Prostate gland (tissue), 2 donors: ENCODE measurements around the gene CEMIP. TPM values are rescaled to one million over a fixed set of nuclear protein-coding genes. Genes with fewer than 3 reads are reported as not detected.

ENCODE experiments used
- DNase-seq: peaks from one replicate; pipeline ENCODE4 v3.0.0-alpha.2; 2019; ENCODE audit warnings: low spot score
- H3K27ac ChIP-seq, 2 donors: fragments of 200-600 bp; sonication (generic); 2 replicates each; pipeline ENCODE4 v1.5.1; 2017 to 2019
- H3K27me3 ChIP-seq: fragments of 200-600 bp; sonication (generic); replicated peaks from 2 replicates; pipeline ENCODE4 v1.5.1; 2019; ENCODE audit not compliant: insufficient read depth
- H3K36me3 ChIP-seq, 2 donors: fragments of 200-600 bp; sonication (generic); 1 replicate in 1 of 2; 2 replicates in 1 of 2; pipeline versions ENCODE4 v1.5.1 to v1.8.1; 2017 to 2019
- H3K4me1 ChIP-seq: fragments of 200-600 bp; sonication (generic); replicated peaks from 2 replicates; pipeline ENCODE4 v1.5.1; 2019
- H3K4me3 ChIP-seq, 2 donors: fragments of 200-600 bp; sonication (generic); 2 replicates each; pipeline ENCODE4 v1.5.1; 2017 to 2019
- H3K9me3 ChIP-seq: fragments of 200-600 bp; sonication (generic); 2 replicates; pipeline ENCODE4 v1.5.1; 2017
- POLR2A ChIP-seq: fragments of 450-650 bp; IDR thresholded peaks from one replicate; pipeline ENCODE4 v1.6.1; 2016; ENCODE audit warnings: antibody characterized with exemption, mild to moderate bottlenecking
- POLR2AphosphoS5 ChIP-seq: sonication (generic); formaldehyde crosslinking; IDR thresholded peaks from one replicate; pipeline ENCODE4 v1.6.1; 2017; ENCODE audit warnings: antibody characterized with exemption
- WGBS: methylation state at CpG from one replicate; pipeline ENCODE4 v1.1.5; 2018; 5-methylcytosine and 5-hydroxymethylcytosine counted together
- intact Hi-C: fragments of 100-400 bp; cut with DNase I; formaldehyde crosslinking; loops from one replicate; pipeline ENCODE4 v1.14.2; 2022
- total RNA-seq, 2 donors: library from RNA; depleted of rRNA; stranded (reverse); fragments of >200 nt; gene quantifications; one replicate each; pipeline ENCODE4 v1.1.0, GENCODE V29; 2016
- TF ChIP-seq, protein P1 (sequence below), 4 experiments: fragments of 200-600 bp in 2 of 4; fragments of 450-650 bp in 2 of 4; sonication (generic) in 2 of 4; IDR thresholded peaks; 1 replicate in 3 of 4; 2 replicates in 1 of 4; pipeline ENCODE4 v1.5.1; 2016 to 2019; ENCODE audit warnings: antibody characterized with exemption in 4 of 4, mild to moderate bottlenecking in 2 of 4, moderate library complexity in 2 of 4

Gene CEMIP
- total RNA-seq: 10 to 100 TPM in 1 of 2 donors, 1 to 10 TPM in 1; 1.6 to 13.5 TPM

- peak; percentile 82 for DNase-seq
- WGBS: under 1% methylated on average over 67 of the region's 75 CpGs
- no peak within 1 kb of the TSS for H3K27ac ChIP-seq
- H3K36me3 ChIP-seq: no peaks in the 10 kb centered on the region
- H3K4me3 ChIP-seq: peak within 1 kb of the TSS; percentile 38 to 49
- intact Hi-C loops: loop anchor here (2.0 to 5.0 kb wide), 4 partner anchors 162 to 322 kb away; no protein-coding TSS in a partner anchor
- H3K4me1 ChIP-seq: peaks cover 6% of the 10 kb centered on the region
- H3K9me3 ChIP-seq: no peaks in the 10 kb centered on the region
- TF ChIP-seq POLR2A (no peak), POLR2AphosphoS5 (no peak)
- TF ChIP-seq, protein P1, sequence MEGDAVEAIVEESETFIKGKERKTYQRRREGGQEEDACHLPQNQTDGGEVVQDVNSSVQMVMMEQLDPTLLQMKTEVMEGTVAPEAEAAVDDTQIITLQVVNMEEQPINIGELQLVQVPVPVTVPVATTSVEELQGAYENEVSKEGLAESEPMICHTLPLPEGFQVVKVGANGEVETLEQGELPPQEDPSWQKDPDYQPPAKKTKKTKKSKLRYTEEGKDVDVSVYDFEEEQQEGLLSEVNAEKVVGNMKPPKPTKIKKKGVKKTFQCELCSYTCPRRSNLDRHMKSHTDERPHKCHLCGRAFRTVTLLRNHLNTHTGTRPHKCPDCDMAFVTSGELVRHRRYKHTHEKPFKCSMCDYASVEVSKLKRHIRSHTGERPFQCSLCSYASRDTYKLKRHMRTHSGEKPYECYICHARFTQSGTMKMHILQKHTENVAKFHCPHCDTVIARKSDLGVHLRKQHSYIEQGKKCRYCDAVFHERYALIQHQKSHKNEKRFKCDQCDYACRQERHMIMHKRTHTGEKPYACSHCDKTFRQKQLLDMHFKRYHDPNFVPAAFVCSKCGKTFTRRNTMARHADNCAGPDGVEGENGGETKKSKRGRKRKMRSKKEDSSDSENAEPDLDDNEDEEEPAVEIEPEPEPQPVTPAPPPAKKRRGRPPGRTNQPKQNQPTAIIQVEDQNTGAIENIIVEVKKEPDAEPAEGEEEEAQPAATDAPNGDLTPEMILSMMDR (IDR thresholded peaks at IDR 0.05): peak; percentile 85 to 98 (median 97)
- H3K27me3 ChIP-seq: no peaks in the 10 kb centered on the region
These were observed at the start of gene CEMIP for GRCh38 chr15:80778964-80779657. Gene CEMIP (plus strand): TSS chr15:80779370. CDS start chr15:80873880, 94,510 bp downstream.

GRCh38 chr15:80730387-80730786 is 48.8 kb upstream of the CEMIP start:
- intact Hi-C loops: no loop called here

GRCh38 chr15:80730926-80731325 is 48.2 kb upstream of the CEMIP start:
- no peaks in the 10 kb centered on the region for H3K27me3 ChIP-seq
- WGBS: 73% methylated on average over 6 of the region's 6 CpGs
- H3K9me3 ChIP-seq: no peaks in the 10 kb centered on the region
- no peak for DNase-seq
- TF ChIP-seq POLR2AphosphoS5 (no peak), POLR2A (no peak)
- TF ChIP-seq, protein P1 (IDR thresholded peaks at IDR 0.05): no peak
- no peaks in the 10 kb centered on the region for H3K36me3 ChIP-seq
- H3K4me1 ChIP-seq: no peaks in the 10 kb centered on the region
- intact Hi-C loops: no loop called here
- H3K27ac ChIP-seq: no peak overlapping the region
- no peak overlapping the region for H3K4me3 ChIP-seq

More at GRCh38 chr15:80730387-80730786, 48.8 kb upstream of the CEMIP start:
- Histone ChIP-seq H3K27ac (no peak overlapping the region), H3K4me1 (no peaks in the 10 kb centered on the region), H3K36me3 (no peaks in the 10 kb centered on the region), H3K4me3 (no peak overlapping the region), H3K9me3 (no peaks in the 10 kb centered on the region), H3K27me3 (no peaks in the 10 kb centered on the region)
- TF ChIP-seq POLR2A (no peak), POLR2AphosphoS5 (no peak)
- TF ChIP-seq, protein P1 (IDR thresholded peaks at IDR 0.05): no peak
- WGBS: 76% methylated on average over 7 of the region's 7 CpGs
- no peak for DNase-seq

DNA sequence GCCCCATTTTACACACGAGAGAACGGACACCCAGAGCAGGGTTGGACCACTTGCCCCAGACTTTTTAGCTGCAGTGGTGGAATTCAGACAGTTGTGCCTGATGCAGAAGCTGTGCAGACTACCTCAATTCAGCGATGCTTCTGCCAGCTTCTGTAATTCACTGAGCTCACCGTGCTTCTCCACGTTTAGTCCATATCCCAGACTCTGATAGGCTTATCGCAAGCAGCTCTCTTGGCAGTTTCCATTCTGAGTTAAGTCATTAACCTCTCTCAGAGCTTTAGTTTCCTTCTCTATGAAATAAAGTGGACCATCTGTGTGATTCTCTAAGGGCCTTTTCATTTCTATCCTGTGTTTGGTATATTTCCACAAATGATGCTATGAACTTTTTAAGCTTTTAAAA is 47.0 kb upstream of the CEMIP start:
- 73% methylated on average over 6 of the region's 6 CpGs for WGBS
- DNase-seq: no peak

More for the DNA sequence above, 47.0 kb upstream of the CEMIP start:
- no peaks in the 10 kb centered on the region for H3K27me3 ChIP-seq
- no peak overlapping the region for H3K27ac ChIP-seq
- TF ChIP-seq, protein P1 (IDR thresholded peaks at IDR 0.05): no peak
- TF ChIP-seq POLR2AphosphoS5: no peak
- TF ChIP-seq POLR2A: no peak
- H3K4me3 ChIP-seq: no peak overlapping the region
- no peaks in the 10 kb centered on the region for H3K36me3 ChIP-seq
- no peaks in the 10 kb centered on the region for H3K4me1 ChIP-seq
- intact Hi-C loops: no loop called here
- no peaks in the 10 kb centered on the region for H3K9me3 ChIP-seq
